ENCODE data around the gene UBLCP1.

DNA sequence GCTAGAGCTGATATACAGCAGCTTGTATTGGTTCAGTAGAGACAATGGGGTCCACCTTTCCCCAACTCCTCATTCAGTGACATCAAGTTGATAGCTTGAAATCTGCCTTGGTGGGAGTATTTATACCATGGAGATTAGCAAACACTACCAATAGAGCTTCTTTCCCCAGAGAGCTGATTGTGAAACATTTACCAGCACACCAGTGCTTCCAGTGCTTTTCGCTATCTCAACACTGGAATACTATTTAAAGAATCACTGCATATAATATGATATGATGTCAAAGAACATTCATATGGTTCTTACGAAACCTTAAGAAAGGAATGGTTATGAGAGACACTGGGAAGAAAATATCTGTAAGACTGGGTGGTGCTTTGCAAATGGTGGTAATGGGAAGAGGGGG lies 31.9 kb upstream of the UBLCP1 start:
- TF ChIP-seq, protein P1, sequence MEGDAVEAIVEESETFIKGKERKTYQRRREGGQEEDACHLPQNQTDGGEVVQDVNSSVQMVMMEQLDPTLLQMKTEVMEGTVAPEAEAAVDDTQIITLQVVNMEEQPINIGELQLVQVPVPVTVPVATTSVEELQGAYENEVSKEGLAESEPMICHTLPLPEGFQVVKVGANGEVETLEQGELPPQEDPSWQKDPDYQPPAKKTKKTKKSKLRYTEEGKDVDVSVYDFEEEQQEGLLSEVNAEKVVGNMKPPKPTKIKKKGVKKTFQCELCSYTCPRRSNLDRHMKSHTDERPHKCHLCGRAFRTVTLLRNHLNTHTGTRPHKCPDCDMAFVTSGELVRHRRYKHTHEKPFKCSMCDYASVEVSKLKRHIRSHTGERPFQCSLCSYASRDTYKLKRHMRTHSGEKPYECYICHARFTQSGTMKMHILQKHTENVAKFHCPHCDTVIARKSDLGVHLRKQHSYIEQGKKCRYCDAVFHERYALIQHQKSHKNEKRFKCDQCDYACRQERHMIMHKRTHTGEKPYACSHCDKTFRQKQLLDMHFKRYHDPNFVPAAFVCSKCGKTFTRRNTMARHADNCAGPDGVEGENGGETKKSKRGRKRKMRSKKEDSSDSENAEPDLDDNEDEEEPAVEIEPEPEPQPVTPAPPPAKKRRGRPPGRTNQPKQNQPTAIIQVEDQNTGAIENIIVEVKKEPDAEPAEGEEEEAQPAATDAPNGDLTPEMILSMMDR (IDR thresholded peaks at IDR 0.05): no peak
- no peak for TF ChIP-seq POLR2A (IDR thresholded peaks at IDR 0.05)
